OCI-LY1 (cell line): ENCODE measurements around the gene FGF11.

Experiments
- CTCF ChIP-seq: fragments of 200-600 bp; sonication (generic), shearing (Covaris generic); IDR thresholded peaks from 2 replicates; pipeline ENCODE4 v1.5.1; 2017; ENCODE audit warnings: mild to moderate bottlenecking, antibody characterized with exemption, low read length, moderate library complexity, mixed read lengths
- EZH2 ChIP-seq: fragments of 200-600 bp; sonication (generic), shearing (Covaris generic); IDR thresholded peaks from 2 replicates; pipeline ENCODE4 v1.8.0; 2017; ENCODE audit warnings: borderline replicate concordance, mixed run types, mild to moderate bottlenecking, antibody characterized with exemption, low read length, moderate library complexity, mixed read lengths

GRCh38 chr17:7439462-7440112 lies at the start of gene FGF11:
- TF ChIP-seq CTCF, result no peak
- no peak for TF ChIP-seq EZH2
